GM13976 (cell line): ENCODE measurements around the gene AGMO.

Experiments used
- DNase-seq: peaks from one replicate; pipeline ENCODE4 v3.0.0; 2012; ENCODE audit warnings: low spot score
- in situ Hi-C: fragments of 300-500 bp; cut with MboI; formaldehyde crosslinking; loops from one replicate; pipeline ENCODE4 v1.12.0; 2022; ENCODE audit warnings: low sequenced_read_pairs, mixed read lengths, inconsistent platforms; ENCODE audit not compliant: unreplicated experiment
- TF ChIP-seq, protein P1 (sequence below): IDR thresholded peaks from 2 replicates; pipeline ENCODE4 v1.5.1; 2012; ENCODE audit warnings: borderline replicate concordance, mild to moderate bottlenecking; ENCODE audit not compliant: insufficient read depth; ENCODE audit errors: extremely low read depth, missing control alignments, control extremely low read depth

Gene AGMO

DNA sequence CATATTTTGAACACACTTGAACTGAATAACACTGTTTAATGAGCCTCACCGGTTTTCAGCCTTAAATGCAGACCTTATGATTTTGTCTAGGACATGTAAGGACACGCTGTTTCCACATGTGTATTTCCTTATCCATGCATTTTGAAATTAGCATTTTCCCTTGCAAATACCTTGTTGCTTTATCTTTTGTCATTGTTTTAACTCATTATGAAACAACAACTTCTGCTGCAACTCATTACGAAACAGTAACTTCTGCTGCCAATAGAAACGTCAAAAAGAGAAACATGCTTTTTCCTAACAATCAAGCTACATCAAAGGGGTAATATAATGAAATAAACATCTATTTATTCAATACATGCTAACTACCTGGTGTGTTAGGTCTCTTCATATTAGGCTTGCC, 322.0 kb downstream of the AGMO start:
- in situ Hi-C loops, result no loop called here
- DNase-seq, result no peak
- TF ChIP-seq, protein P1, sequence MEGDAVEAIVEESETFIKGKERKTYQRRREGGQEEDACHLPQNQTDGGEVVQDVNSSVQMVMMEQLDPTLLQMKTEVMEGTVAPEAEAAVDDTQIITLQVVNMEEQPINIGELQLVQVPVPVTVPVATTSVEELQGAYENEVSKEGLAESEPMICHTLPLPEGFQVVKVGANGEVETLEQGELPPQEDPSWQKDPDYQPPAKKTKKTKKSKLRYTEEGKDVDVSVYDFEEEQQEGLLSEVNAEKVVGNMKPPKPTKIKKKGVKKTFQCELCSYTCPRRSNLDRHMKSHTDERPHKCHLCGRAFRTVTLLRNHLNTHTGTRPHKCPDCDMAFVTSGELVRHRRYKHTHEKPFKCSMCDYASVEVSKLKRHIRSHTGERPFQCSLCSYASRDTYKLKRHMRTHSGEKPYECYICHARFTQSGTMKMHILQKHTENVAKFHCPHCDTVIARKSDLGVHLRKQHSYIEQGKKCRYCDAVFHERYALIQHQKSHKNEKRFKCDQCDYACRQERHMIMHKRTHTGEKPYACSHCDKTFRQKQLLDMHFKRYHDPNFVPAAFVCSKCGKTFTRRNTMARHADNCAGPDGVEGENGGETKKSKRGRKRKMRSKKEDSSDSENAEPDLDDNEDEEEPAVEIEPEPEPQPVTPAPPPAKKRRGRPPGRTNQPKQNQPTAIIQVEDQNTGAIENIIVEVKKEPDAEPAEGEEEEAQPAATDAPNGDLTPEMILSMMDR, result no peak

- in situ Hi-C loops, result no loop called here
- TF ChIP-seq, protein P1, result no peak
- no peak for DNase-seq
Measured at GRCh38 chr7:15236952-15237351, 324.9 kb downstream of the AGMO start.

DNA sequence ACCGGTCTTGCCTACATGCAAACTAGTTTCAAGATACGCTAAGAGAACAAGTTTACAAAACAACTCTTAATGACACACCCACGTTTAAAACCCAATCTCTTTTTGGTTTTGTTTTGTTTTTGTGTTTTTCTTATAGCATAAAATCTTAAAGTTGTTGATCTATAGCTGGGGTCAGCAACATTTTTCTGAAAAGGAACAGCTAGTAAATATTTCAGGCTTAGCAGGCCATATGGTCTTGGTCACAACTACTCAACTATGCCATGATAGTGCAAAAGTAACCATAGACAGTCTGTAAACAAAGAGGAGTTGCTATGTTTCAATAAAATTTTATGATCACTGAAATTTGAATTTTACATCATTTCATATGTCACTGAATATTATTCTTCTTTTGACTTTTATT, 327.4 kb downstream of the AGMO start:
- DNase-seq, result no peak
- TF ChIP-seq, protein P1, result no peak
- in situ Hi-C loops, result no loop called here

DNA sequence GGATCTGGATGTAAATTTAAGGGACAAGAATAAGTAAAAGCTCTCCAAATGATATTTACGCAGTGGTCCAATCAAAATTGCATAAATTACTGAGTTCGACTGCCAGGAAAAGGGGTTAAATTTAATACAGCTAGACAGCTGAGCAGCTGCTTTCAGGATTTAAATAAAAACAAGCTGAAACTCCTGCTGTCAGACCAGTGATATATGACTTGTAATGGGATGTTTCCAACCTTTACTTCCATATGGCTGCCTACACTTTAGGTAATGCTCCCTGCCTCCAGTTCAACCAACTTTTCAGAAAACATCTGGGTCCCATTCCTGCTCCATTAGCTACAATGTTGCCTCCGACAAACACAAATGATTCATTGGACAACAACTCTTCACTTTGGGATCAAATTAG, 333.0 kb downstream of the AGMO start:
- TF ChIP-seq, protein P1, result no peak
- no peak for DNase-seq
- in situ Hi-C loops, result no loop called here

DNA sequence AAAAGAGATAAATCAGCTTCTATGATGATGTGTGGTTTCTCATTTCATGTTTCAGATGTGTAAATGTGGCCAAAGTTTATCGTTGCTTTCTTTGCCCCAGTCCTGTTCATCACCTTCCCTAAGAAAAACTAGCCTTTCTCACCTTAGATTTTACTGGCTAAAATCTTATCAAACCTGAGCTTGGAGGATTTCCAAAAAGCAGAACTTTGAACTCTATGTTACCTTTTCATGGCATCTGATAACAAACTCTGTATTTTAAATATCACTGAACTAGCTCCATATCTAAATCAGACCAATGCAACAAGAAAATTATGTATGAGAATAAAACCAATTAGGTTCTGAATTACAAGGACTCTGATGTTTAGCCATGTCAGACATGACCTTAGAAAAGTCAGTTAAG, 335.8 kb downstream of the AGMO start:
- TF ChIP-seq, protein P1, result no peak
- in situ Hi-C loops, result no loop called here
- DNase-seq, result no peak

GRCh38 chr7:15219758-15220157, 342.1 kb downstream of the AGMO start:
- in situ Hi-C loops, result no loop called here
- TF ChIP-seq, protein P1, result no peak
- DNase-seq, result no peak

- in situ Hi-C loops, result no loop called here
- DNase-seq, result no peak
- TF ChIP-seq, protein P1, result no peak
Measured at GRCh38 chr7:15218261-15218660, 343.6 kb downstream of the AGMO start.
